Suprapubic skin (tissue), 4 donors: ENCODE results near the gene HACL1.

Experiments
- EP300 ChIP-seq: sonication (generic); formaldehyde crosslinking; IDR thresholded peaks from one replicate; pipeline ENCODE4 v1.6.1; 2017; ENCODE audit warnings: antibody characterized with exemption
- POLR2A ChIP-seq, 2 donors: fragments of 450-650 bp; IDR thresholded peaks; one replicate each; pipeline ENCODE4 v1.6.1; 2017; ENCODE audit warnings: antibody characterized with exemption in 2 of 2, mild to moderate bottlenecking in 2 of 2, moderate library complexity in 2 of 2
- POLR2AphosphoS5 ChIP-seq, 3 donors: sonication (generic); formaldehyde crosslinking; IDR thresholded peaks; one replicate each; pipeline ENCODE4 v1.6.1; 2017; ENCODE audit warnings: antibody characterized with exemption in 3 of 3
- TF ChIP-seq, protein P1 (sequence below), 2 donors: fragments of 200-600 bp in 1 of 2; fragments of 450-650 bp in 1 of 2; sonication (generic) in 1 of 2; IDR thresholded peaks; one replicate each; pipeline ENCODE4 v1.5.1; 2016 to 2019; ENCODE audit warnings: antibody characterized with exemption in 2 of 2, mild to moderate bottlenecking in 1 of 2, moderate library complexity in 1 of 2

GRCh38 chr3:15632212-15632580 is 30.8 kb upstream of the HACL1 start:
- TF ChIP-seq, protein P1, sequence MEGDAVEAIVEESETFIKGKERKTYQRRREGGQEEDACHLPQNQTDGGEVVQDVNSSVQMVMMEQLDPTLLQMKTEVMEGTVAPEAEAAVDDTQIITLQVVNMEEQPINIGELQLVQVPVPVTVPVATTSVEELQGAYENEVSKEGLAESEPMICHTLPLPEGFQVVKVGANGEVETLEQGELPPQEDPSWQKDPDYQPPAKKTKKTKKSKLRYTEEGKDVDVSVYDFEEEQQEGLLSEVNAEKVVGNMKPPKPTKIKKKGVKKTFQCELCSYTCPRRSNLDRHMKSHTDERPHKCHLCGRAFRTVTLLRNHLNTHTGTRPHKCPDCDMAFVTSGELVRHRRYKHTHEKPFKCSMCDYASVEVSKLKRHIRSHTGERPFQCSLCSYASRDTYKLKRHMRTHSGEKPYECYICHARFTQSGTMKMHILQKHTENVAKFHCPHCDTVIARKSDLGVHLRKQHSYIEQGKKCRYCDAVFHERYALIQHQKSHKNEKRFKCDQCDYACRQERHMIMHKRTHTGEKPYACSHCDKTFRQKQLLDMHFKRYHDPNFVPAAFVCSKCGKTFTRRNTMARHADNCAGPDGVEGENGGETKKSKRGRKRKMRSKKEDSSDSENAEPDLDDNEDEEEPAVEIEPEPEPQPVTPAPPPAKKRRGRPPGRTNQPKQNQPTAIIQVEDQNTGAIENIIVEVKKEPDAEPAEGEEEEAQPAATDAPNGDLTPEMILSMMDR (IDR thresholded peaks at IDR 0.05): no peak
- TF ChIP-seq POLR2A (IDR thresholded peaks at IDR 0.05) (no peak), POLR2AphosphoS5 (IDR thresholded peaks at IDR 0.05) (no peak), EP300 (no peak)
